Astrocyte (in vitro differentiated cells and primary cell): Measurements from ENCODE around the gene CCDC187. TPM values are rescaled to one million over a fixed set of nuclear protein-coding genes. Genes with fewer than 3 reads are reported as not detected.

Source experiments
- DNase-seq: peaks from one replicate; pipeline ENCODE4 v3.0.0-alpha.2; 2010; ENCODE audit warnings: low read depth
- FAIRE-seq: peaks from 2 replicates; lab custom pipeline; 2011; peaks lifted over from hg19 to GRCh38; lab: Jason Lieb, UNC
- H2AFZ ChIP-seq: 2 replicates; pipeline ENCODE4 v1.6.0; 2012; ENCODE audit warnings: low read depth, low read length, inconsistent platforms
- H3K27ac ChIP-seq: 2 replicates; pipeline ENCODE4 v1.5.1; 2011; ENCODE audit warnings: low read depth, low read length, inconsistent platforms
- H3K27me3 ChIP-seq: 2 replicates; pipeline ENCODE4 v1.6.0; 2011; ENCODE audit warnings: low read length, inconsistent platforms; ENCODE audit not compliant: insufficient read depth
- H3K36me3 ChIP-seq: 2 replicates; pipeline ENCODE4 v1.5.1; 2011; ENCODE audit warnings: low read length, inconsistent platforms; ENCODE audit not compliant: insufficient read depth
- H3K4me1 ChIP-seq: 2 replicates; pipeline ENCODE4 v1.5.1; 2011; ENCODE audit warnings: low read length, inconsistent platforms; ENCODE audit not compliant: insufficient read depth
- H3K4me2 ChIP-seq: 2 replicates; pipeline ENCODE4 v1.6.0; 2012; ENCODE audit warnings: low read length, inconsistent platforms
- H3K4me3 ChIP-seq: 2 replicates; pipeline ENCODE4 v1.5.1; 2011; ENCODE audit warnings: low read depth, mild to moderate bottlenecking, low read length, inconsistent platforms; ENCODE audit not compliant: insufficient read depth
- H3K79me2 ChIP-seq: 2 replicates; pipeline ENCODE4 v1.6.0; 2012; ENCODE audit warnings: mild to moderate bottlenecking, low read length, inconsistent platforms; ENCODE audit not compliant: insufficient read depth
- H3K9ac ChIP-seq: 2 replicates; pipeline ENCODE4 v1.6.0; 2012; ENCODE audit warnings: mild to moderate bottlenecking, low read length, inconsistent platforms
- H3K9me3 ChIP-seq: 2 replicates; pipeline ENCODE4 v1.5.1; 2012; ENCODE audit warnings: low read depth, mild to moderate bottlenecking, low read length, inconsistent platforms; ENCODE audit not compliant: insufficient read depth
- H4K20me1 ChIP-seq: 2 replicates; pipeline ENCODE4 v1.6.0; 2012; ENCODE audit warnings: low read length, inconsistent platforms; ENCODE audit not compliant: insufficient read depth
- H3K27ac Mint-ChIP-seq: one replicate; pipeline ENCODE4 v1.8.0; 2021; ENCODE audit warnings: mild to moderate bottlenecking, mixed read lengths; ENCODE audit not compliant: unreplicated experiment
- H3K27me3 Mint-ChIP-seq: one replicate; pipeline ENCODE4 v1.8.0; 2021; ENCODE audit warnings: low read depth, mixed read lengths; ENCODE audit not compliant: unreplicated experiment
- H3K36me3 Mint-ChIP-seq: one replicate; pipeline ENCODE4 v1.8.0; 2021; ENCODE audit warnings: low read depth, mixed read lengths; ENCODE audit not compliant: unreplicated experiment
- H3K4me1 Mint-ChIP-seq: one replicate; pipeline ENCODE4 v1.8.0; 2021; ENCODE audit warnings: low read depth, mixed read lengths; ENCODE audit not compliant: unreplicated experiment
- H3K4me3 Mint-ChIP-seq: one replicate; pipeline ENCODE4 v1.8.0; 2021; ENCODE audit warnings: mild to moderate bottlenecking, moderate library complexity, mixed read lengths; ENCODE audit not compliant: unreplicated experiment
- H3K9me3 Mint-ChIP-seq: one replicate; pipeline ENCODE4 v1.8.0; 2021; ENCODE audit warnings: mild to moderate bottlenecking, mixed read lengths; ENCODE audit not compliant: unreplicated experiment
- CTCF ChIP-seq: IDR thresholded peaks from 2 replicates; pipeline ENCODE4 v1.5.1; 2011; ENCODE audit warnings: low read depth, mild to moderate bottlenecking, inconsistent platforms, low read length, moderate library complexity; ENCODE audit not compliant: insufficient read depth
- EZH2 ChIP-seq: IDR thresholded peaks from 2 replicates; pipeline ENCODE4 v1.6.1; 2012; ENCODE audit warnings: mild to moderate bottlenecking, low read length, inconsistent platforms; ENCODE audit not compliant: insufficient read depth
- total RNA-seq: library from RNA; stranded (reverse); gene quantifications from 2 replicates; pipeline ENCODE4 v1.2.1, GENCODE V29; 2021

CCDC187 gene
- total RNA-seq, 1 donor from 2014 or later = 0.09 TPM

DNA sequence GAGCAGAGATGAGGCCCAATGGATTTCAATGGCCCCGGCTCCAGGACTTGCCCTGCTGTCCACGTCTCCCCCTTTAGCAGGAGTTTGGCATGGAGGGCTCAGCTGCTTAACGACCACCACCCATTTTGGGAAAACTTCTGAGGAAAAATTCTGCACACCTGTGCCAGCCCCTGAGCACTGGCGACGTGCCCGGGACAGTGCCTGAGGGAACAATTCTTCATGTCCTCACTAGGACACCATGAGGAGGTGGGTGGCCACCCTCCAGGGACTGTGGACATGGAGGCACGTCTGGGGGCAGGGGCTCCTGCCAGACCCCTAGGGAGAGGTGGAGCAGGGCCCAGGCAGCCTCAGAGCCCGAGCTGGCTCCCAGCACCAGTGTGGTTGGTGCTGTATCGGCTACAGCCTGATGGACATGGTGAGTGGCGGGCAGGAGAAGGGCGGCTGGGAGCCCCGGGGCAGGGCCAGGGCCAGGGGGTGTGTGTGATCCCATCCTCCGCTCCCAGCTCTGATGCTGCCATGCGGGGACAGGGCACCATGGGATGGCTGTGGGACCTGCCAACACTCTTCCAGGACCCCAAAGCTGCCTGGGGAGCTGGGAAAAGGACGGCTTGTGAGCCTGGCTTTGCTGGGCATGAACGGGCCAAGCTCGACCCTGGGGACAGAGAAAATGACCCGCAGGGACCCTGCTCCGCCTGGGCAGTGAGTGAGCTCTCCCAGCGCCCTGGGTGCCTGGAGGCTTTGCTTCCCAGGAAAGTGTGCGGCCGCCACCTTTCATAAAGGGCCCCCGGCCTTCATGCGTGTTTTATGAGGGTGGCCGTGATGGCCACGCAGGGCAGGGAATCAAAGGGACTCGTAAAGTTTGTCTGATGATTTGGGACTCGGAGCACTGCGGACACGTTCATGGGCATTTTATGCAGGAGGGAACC, 54.7 kb downstream of the CCDC187 start:
- Histone ChIP-seq H4K20me1 (peaks cover 9% of the 10 kb centered on the region), H3K4me1 (peaks cover 8% of the 10 kb centered on the region), H3K79me2 (no peaks in the 10 kb centered on the region), H3K4me3 (no peak overlapping the region), H3K9ac (no peak overlapping the region), H3K36me3 (no peaks in the 10 kb centered on the region), H3K9me3 (no peaks in the 10 kb centered on the region), H3K27me3 (peaks cover 12% of the 10 kb centered on the region), H3K27ac (no peak overlapping the region), H2AFZ (no peak overlapping the region), H3K4me2 (no peak overlapping the region)
- FAIRE-seq (no peak), DNase-seq (no peak)
- Mint-ChIP-seq H3K4me3 (no peak overlapping the region), H3K27ac (no peak overlapping the region), H3K9me3 (no peaks in the 10 kb centered on the region), H3K36me3 (peaks cover 3% of the 10 kb centered on the region), H3K27me3 (peaks cover 25% of the 10 kb centered on the region), H3K4me1 (peaks cover 8% of the 10 kb centered on the region)
- TF ChIP-seq CTCF (no peak), EZH2 (no peak)

DNA sequence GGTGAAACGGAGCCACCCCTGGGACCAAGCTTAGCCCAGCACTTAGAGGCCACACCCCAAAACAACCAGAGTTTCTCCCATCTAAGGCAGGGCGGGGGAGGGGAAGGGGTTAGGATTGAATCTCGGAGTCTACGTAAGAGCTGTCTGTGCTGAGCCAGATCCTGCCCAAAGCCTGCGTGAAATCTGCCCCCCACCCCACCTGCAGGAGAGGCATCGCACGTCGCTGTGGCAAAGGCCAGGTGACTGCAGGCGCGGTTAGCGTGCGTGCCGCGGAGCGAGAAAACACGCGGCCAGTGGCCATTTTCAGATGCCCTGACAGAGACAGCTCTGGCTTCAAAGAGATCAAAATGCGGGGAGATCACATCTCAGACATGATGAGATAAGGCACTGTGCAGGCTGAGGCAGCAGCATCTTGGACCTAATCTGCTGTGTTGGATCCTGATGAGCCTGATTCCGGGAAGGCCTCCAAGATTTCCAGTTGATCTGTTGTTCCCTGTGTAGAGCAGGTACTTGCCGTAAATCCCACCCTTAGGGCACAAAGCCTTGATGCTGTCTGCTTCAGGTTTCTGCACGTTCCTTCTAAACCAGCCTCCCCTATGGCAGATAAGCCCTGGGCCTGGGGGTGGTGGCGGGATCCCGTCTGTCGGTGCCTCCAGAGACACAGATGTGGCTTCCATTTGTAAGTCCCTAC, 55.8 kb downstream of the CCDC187 start:
- peaks cover 12% of the 10 kb centered on the region for H3K27me3 ChIP-seq
- no peak overlapping the region for H2AFZ ChIP-seq
- peaks cover 21% of the 10 kb centered on the region for H4K20me1 ChIP-seq
- Mint-ChIP-seq H3K27ac (peak overlapping the region; percentile 53), H3K36me3 (peaks cover 3% of the 10 kb centered on the region), H3K4me1 (peaks cover 16% of the 10 kb centered on the region), H3K9me3 (no peaks in the 10 kb centered on the region), H3K4me3 (no peak overlapping the region), H3K27me3 (peaks cover 22% of the 10 kb centered on the region)
- no peak overlapping the region for H3K27ac ChIP-seq
- H3K9ac ChIP-seq = no peak overlapping the region
- H3K4me3 ChIP-seq = no peak overlapping the region
- H3K79me2 ChIP-seq = peaks cover 2% of the 10 kb centered on the region
- no peaks in the 10 kb centered on the region for H3K9me3 ChIP-seq
- no peak overlapping the region for H3K4me2 ChIP-seq
- DNase-seq = no peak
- TF ChIP-seq CTCF (no peak), EZH2 (no peak)
- FAIRE-seq = no peak
- peaks cover 15% of the 10 kb centered on the region for H3K4me1 ChIP-seq
- H3K36me3 ChIP-seq = no peaks in the 10 kb centered on the region
